C4-2B (cell line): Measurements from ENCODE around the gene SRRM2.

ENCODE experiments used
- H3K27ac ChIP-seq: fragments of 450-650 bp; 2 replicates; pipeline ENCODE4 v1.5.1; 2017
- ZFX ChIP-seq: fragments of 450-650 bp; IDR thresholded peaks from 2 replicates; pipeline ENCODE4 v1.6.1; 2017
- TF ChIP-seq, protein P1 (sequence below): fragments of 450-650 bp; conservative IDR thresholded peaks from 2 replicates; pipeline ENCODE4 v1.5.1; 2017; ENCODE audit warnings: mild to moderate bottlenecking

SRRM2 gene

DNA sequence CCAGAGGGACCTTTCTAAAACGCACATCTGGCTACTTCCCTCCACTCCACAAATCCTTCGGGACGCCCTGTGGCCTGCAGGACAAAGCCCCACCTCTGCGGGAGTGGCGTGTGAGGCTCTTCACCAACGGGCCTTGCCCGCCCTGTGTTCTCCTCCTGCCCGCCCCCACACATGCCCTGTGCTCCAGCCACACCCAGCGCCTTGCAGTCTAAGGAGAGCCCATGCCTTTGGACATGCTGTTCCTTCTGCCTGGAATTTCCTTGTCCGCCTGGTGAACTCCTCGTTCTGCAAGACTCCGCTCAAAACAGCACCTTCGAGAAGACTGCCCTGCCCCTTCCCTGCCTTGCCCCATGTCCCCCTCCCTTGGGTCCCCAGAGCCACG is 17.2 kb downstream of the SRRM2 start:
- TF ChIP-seq ZFX = no peak
- TF ChIP-seq, protein P1, sequence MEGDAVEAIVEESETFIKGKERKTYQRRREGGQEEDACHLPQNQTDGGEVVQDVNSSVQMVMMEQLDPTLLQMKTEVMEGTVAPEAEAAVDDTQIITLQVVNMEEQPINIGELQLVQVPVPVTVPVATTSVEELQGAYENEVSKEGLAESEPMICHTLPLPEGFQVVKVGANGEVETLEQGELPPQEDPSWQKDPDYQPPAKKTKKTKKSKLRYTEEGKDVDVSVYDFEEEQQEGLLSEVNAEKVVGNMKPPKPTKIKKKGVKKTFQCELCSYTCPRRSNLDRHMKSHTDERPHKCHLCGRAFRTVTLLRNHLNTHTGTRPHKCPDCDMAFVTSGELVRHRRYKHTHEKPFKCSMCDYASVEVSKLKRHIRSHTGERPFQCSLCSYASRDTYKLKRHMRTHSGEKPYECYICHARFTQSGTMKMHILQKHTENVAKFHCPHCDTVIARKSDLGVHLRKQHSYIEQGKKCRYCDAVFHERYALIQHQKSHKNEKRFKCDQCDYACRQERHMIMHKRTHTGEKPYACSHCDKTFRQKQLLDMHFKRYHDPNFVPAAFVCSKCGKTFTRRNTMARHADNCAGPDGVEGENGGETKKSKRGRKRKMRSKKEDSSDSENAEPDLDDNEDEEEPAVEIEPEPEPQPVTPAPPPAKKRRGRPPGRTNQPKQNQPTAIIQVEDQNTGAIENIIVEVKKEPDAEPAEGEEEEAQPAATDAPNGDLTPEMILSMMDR = no peak
- no peak overlapping the region for H3K27ac ChIP-seq

- no peak overlapping the region for H3K27ac ChIP-seq
- TF ChIP-seq, protein P1 = no peak; the same call in 1 of the 2 replicates
- TF ChIP-seq ZFX = no peak
These were observed 17.9 kb downstream of the SRRM2 start for GRCh38 chr16:2770057-2770951.

DNA sequence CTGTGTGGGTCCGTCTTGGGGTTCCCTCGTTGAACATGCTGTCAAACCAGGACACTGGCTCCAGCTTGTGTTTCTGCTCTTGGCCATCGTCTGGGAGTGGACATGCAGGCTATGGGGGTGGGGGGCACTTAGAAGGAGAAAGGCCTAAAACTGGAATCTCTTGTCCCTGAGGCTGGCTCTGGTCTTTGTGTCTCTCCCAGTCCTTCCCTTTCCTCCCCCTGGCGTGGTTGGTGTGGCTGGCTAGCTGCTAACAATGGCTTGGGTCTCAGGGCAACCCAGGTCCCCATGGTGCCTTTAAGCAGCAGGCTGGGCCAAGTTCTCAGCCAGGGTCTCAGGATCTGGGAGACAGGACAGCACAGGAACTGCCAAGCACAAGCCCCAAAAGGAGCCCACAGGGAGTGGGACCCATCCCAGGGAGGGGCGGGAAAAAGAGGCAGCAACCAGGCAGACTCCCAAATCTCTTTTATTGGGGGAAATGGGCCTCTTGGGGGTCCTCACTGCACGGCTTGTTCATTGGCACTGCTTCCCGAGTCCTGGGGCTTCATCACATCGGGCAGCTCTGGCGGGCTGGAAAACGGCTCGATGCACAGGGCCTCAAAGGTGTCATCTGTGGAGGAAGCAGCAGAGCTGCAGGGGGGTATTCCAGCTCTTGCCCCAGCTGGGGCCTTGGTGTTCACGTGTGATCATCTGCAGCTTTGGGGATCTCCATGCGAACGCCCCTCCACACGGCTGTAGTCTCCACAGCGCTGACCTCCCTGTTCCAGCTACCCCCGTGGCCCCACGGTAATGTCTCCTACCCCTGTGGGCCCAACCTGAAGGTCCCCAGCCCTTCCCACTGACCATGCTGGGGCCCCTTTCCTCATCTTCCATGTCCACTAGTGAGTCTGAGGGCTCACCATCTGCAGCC is 19.3 kb downstream of the SRRM2 start:
- TF ChIP-seq, protein P1 = no peak
- TF ChIP-seq ZFX = no peak
- no peak overlapping the region for H3K27ac ChIP-seq

DNA sequence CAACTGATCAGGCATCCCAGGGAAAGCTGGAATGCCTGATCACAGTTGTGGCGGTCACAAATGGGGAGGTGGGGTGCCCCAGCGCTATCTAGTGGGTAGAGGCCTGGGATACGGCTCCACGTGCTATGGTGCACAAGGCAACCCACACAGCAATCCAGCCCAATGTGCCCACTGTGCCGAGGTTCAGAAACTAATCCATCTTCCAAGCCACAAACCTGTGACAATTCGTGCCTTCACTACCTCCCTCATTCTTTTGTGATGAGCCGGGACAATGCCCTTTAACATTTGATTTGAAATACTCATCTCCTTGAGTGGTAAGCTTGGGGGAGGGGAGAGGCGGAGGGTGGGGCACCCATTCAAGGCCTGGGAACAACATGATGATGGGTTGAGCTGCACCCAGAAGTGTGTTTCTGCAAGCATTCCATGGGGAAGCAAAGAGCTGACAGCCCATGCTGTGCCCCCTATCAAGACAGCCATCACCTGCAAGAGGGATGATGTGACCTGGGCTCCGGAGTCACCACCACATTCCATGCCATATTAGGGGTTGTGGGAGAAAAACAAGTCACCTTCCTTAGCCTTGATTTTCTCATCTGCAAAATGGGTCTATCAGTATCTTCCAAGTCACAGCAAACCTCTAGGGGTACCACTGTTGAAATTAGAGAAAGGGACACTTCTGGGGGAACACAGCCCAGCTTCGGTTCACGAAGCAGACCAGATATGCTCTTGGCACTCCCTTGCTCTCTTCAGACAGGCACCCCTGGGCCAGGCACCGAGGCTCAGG is 20.9 kb downstream of the SRRM2 start:
- TF ChIP-seq, protein P1 = no peak
- TF ChIP-seq ZFX = no peak
- H3K27ac ChIP-seq = no peak overlapping the region

DNA sequence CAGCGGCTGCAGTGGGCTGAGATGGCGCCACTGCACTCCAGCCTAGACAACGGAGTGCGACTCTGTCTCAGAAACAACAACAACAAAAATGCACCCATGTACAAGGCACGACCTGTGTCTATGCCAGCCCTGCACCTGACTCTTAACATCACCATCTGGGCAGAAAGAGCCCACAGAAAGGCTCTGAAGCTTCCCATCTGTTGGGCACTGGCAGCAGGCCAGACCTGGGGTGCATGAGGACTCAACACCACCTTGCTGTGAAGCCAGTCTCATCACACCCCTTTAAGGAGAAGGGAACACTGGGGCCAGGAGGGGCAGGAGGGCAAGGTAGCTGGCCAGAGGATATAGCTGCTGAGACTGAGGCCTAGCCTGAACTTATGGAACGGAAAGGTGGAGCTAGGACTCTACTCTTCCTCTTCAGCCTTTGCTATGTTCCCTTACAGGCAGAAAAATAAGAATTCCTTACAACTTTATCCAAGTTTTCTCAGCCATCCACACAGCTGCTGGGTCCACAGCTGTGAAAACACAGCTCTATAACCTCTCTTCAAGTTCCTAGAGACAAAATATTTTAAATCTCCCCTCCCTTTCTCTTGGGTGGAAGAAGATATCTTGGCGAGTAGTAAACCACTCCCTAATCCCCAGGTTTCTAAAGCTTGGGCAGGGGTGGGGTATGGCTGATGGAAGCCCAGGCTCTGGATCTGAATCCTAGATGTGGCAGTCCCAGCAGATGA is 21.9 kb downstream of the SRRM2 start:
- H3K27ac ChIP-seq = no peak overlapping the region

GRCh38 chr16:2775131-2775716 is 22.8 kb downstream of the SRRM2 start:
- TF ChIP-seq, protein P1 = no peak
- TF ChIP-seq ZFX = no peak
- H3K27ac ChIP-seq = no peak overlapping the region

More for the DNA sequence above, 21.9 kb downstream of the SRRM2 start:
- TF ChIP-seq, protein P1 = no peak
- TF ChIP-seq ZFX = no peak
